T-helper 1 cell treated with Interleukin-12 subunit alpha and Interleukin-12 subunit beta and Interleukin-4 antibody, amounts not matched to agents 30 μg/mL and 1 μg/mL, for 36 hours (primary cell): ENCODE measurements around the gene CFHR3.
"Not testable (repeated sequence)": the region's sequence is repeated elsewhere in the genome, so short reads cannot be mapped to it uniquely, and the experiment has no call there.

ENCODE experiments used
- H3K27ac Mint-ChIP-seq: one replicate; pipeline ENCODE4 v1.8.0; 2021; ENCODE audit warnings: mild to moderate bottlenecking, mixed read lengths
- H3K27me3 Mint-ChIP-seq: one replicate; pipeline ENCODE4 v1.8.0; 2021; ENCODE audit warnings: low read depth, mixed read lengths
- H3K36me3 Mint-ChIP-seq: one replicate; pipeline ENCODE4 v1.8.0; 2021; ENCODE audit warnings: low read depth, mixed read lengths
- H3K4me1 Mint-ChIP-seq: one replicate; pipeline ENCODE4 v1.8.0; 2021; ENCODE audit warnings: low read depth, mixed read lengths
- H3K4me3 Mint-ChIP-seq: one replicate; pipeline ENCODE4 v1.8.0; 2021; ENCODE audit warnings: mild to moderate bottlenecking, moderate library complexity, mixed read lengths
- H3K9me3 Mint-ChIP-seq: one replicate; pipeline ENCODE4 v1.8.0; 2021; ENCODE audit warnings: mixed read lengths

The CFHR3 gene

GRCh38 chr1:196774603-196775002 is at the start of gene CFHR3:
TSS of gene CFHR3 (plus strand) at chr1:196774840. CDS start at chr1:196774887, 47 bp downstream.
- Mint-ChIP-seq H3K9me3 (no peaks in the 10 kb centered on the region), H3K27me3 (no peaks in the 10 kb centered on the region), H3K4me3 (no peak within 1 kb of the TSS), H3K27ac (no peak within 1 kb of the TSS), H3K4me1 (no peaks in the 10 kb centered on the region), H3K36me3 (no peaks in the 10 kb centered on the region)

- Mint-ChIP-seq H3K36me3 (no peaks in the 10 kb centered on the region), H3K9me3 (no peaks in the 10 kb centered on the region), H3K4me1 (no peaks in the 10 kb centered on the region), H3K4me3 (no peak overlapping the region), H3K27me3 (no peaks in the 10 kb centered on the region), H3K27ac (no peak overlapping the region)
Observed at GRCh38 chr1:196732526-196732925, 42.1 kb upstream of the CFHR3 start.

GRCh38 chr1:196733091-196733970 is 41.3 kb upstream of the CFHR3 start:
- Mint-ChIP-seq H3K27ac (no peak overlapping the region), H3K4me3 (no peak overlapping the region), H3K36me3 (no peaks in the 10 kb centered on the region), H3K27me3 (no peaks in the 10 kb centered on the region), H3K4me1 (no peaks in the 10 kb centered on the region), H3K9me3 (peaks cover 7% of the 10 kb centered on the region)

GRCh38 chr1:196734006-196734405 is 40.6 kb upstream of the CFHR3 start:
- Mint-ChIP-seq H3K27me3 (no peaks in the 10 kb centered on the region), H3K4me3 (no peak overlapping the region), H3K4me1 (no peaks in the 10 kb centered on the region), H3K36me3 (no peaks in the 10 kb centered on the region), H3K27ac (no peak overlapping the region), H3K9me3 (peaks cover 10% of the 10 kb centered on the region)

- no peaks in the 10 kb centered on the region for H3K4me1 Mint-ChIP-seq
- no peaks in the 10 kb centered on the region for H3K36me3 Mint-ChIP-seq
Observed at GRCh38 chr1:196734460-196734859, 40.2 kb upstream of the CFHR3 start.

GRCh38 chr1:196738730-196739129 is 35.9 kb upstream of the CFHR3 start:
- Mint-ChIP-seq H3K4me1 (no peaks in the 10 kb centered on the region), H3K9me3 (peaks cover 22% of the 10 kb centered on the region), H3K27ac (no peak overlapping the region), H3K27me3 (no peaks in the 10 kb centered on the region), H3K36me3 (no peaks in the 10 kb centered on the region), H3K4me3 (no peak overlapping the region)

More at GRCh38 chr1:196734460-196734859, 40.2 kb upstream of the CFHR3 start:
- Mint-ChIP-seq H3K27me3 (no peaks in the 10 kb centered on the region), H3K27ac (no peak overlapping the region), H3K4me3 (no peak overlapping the region), H3K9me3 (peaks cover 14% of the 10 kb centered on the region)

GRCh38 chr1:196743244-196743643 is 31.4 kb upstream of the CFHR3 start:
- not testable (repeated sequence) for H3K27ac Mint-ChIP-seq, H3K27me3 Mint-ChIP-seq, H3K4me1 Mint-ChIP-seq, H3K36me3 Mint-ChIP-seq, H3K4me3 Mint-ChIP-seq
- H3K9me3 Mint-ChIP-seq: peaks cover 17% of the 10 kb centered on the region

GRCh38 chr1:196765019-196765740 is 9.5 kb upstream of the CFHR3 start:
- H3K9me3 Mint-ChIP-seq, H3K27me3 Mint-ChIP-seq: not testable (repeated sequence)

GRCh38 chr1:196769823-196770222 is 4.8 kb upstream of the CFHR3 start:
- H3K4me1 Mint-ChIP-seq, H3K27ac Mint-ChIP-seq, H3K27me3 Mint-ChIP-seq, H3K9me3 Mint-ChIP-seq, H3K36me3 Mint-ChIP-seq, H3K4me3 Mint-ChIP-seq: not testable (repeated sequence)

More at GRCh38 chr1:196765019-196765740, 9.5 kb upstream of the CFHR3 start:
- H3K4me1 Mint-ChIP-seq, H3K36me3 Mint-ChIP-seq, H3K27ac Mint-ChIP-seq, H3K4me3 Mint-ChIP-seq: not testable (repeated sequence)

- Mint-ChIP-seq H3K27ac (no peak overlapping the region), H3K4me1 (no peaks in the 10 kb centered on the region), H3K4me3 (no peak overlapping the region), H3K36me3 (no peaks in the 10 kb centered on the region), H3K27me3 (no peaks in the 10 kb centered on the region), H3K9me3 (no peaks in the 10 kb centered on the region)
Observed at GRCh38 chr1:196773713-196774112, 927 bp upstream of the CFHR3 start.

GRCh38 chr1:196774175-196774574 is 465 bp upstream of the CFHR3 start:
- Mint-ChIP-seq H3K27me3 (no peaks in the 10 kb centered on the region), H3K9me3 (no peaks in the 10 kb centered on the region), H3K4me3 (no peak overlapping the region), H3K4me1 (no peaks in the 10 kb centered on the region), H3K27ac (no peak overlapping the region), H3K36me3 (no peaks in the 10 kb centered on the region)

- no peaks in the 10 kb centered on the region for H3K36me3 Mint-ChIP-seq
- no peaks in the 10 kb centered on the region for H3K9me3 Mint-ChIP-seq
- no peaks in the 10 kb centered on the region for H3K4me1 Mint-ChIP-seq
- H3K4me3 Mint-ChIP-seq: no peak overlapping the region
- H3K27ac Mint-ChIP-seq: no peak overlapping the region
- H3K27me3 Mint-ChIP-seq: no peaks in the 10 kb centered on the region
Observed at GRCh38 chr1:196777603-196778002, 3.0 kb downstream of the CFHR3 start.

- H3K27ac Mint-ChIP-seq: no peak overlapping the region
- H3K27me3 Mint-ChIP-seq: no peaks in the 10 kb centered on the region
- no peaks in the 10 kb centered on the region for H3K9me3 Mint-ChIP-seq
- H3K36me3 Mint-ChIP-seq: no peaks in the 10 kb centered on the region
- no peak overlapping the region for H3K4me3 Mint-ChIP-seq
- no peaks in the 10 kb centered on the region for H3K4me1 Mint-ChIP-seq
Observed at GRCh38 chr1:196779093-196779492, 4.5 kb downstream of the CFHR3 start.

- H3K4me1 Mint-ChIP-seq, H3K27ac Mint-ChIP-seq, H3K27me3 Mint-ChIP-seq, H3K4me3 Mint-ChIP-seq, H3K36me3 Mint-ChIP-seq, H3K9me3 Mint-ChIP-seq: not testable (repeated sequence)
Observed at GRCh38 chr1:196791252-196791651, 16.6 kb downstream of the CFHR3 start.

- H3K4me1 Mint-ChIP-seq, H3K27me3 Mint-ChIP-seq, H3K27ac Mint-ChIP-seq, H3K4me3 Mint-ChIP-seq, H3K36me3 Mint-ChIP-seq, H3K9me3 Mint-ChIP-seq: not testable (repeated sequence)
Observed at GRCh38 chr1:196794103-196794502, 19.5 kb downstream of the CFHR3 start.
